GM12878 (cell line): ENCODE measurements around the gene ATP6V1A. TPM values are rescaled to one million over a fixed set of nuclear protein-coding genes. Genes with fewer than 3 reads are reported as not detected.
A peak's percentile ranks its signal among the peaks of the same experiment; 100 is the strongest.

ENCODE experiments used
- BCL11A ChIP-seq: IDR thresholded peaks from 2 replicates; pipeline ENCODE4 v1.6.1; 2011; ENCODE audit warnings: low read depth, low read length
- CBX3 ChIP-seq: fragments of 200-600 bp; sonication (generic); IDR thresholded peaks from 2 replicates; pipeline ENCODE4 v1.6.1; 2016; ENCODE audit warnings: low read depth, borderline replicate concordance
- CREB1 ChIP-seq: IDR thresholded peaks from 2 replicates; pipeline ENCODE4 v1.6.1; 2012; ENCODE audit warnings: low read depth, mild to moderate bottlenecking, inconsistent platforms
- EZH2 ChIP-seq: IDR thresholded peaks from 2 replicates; pipeline ENCODE4 v1.6.1; 2012; ENCODE audit warnings: low read depth, mild to moderate bottlenecking, control low read depth, inconsistent platforms, low read length, borderline replicate concordance; ENCODE audit not compliant: control insufficient read depth
- FOS ChIP-seq: IDR thresholded peaks from 3 replicates; pipeline ENCODE4 v1.6.1; 2011; ENCODE audit warnings: borderline replicate concordance; ENCODE audit not compliant: insufficient read length; ENCODE audit errors: extremely low read depth
- MEF2A ChIP-seq: IDR thresholded peaks from 2 replicates; pipeline ENCODE4 v1.6.1; 2011; ENCODE audit warnings: low read depth, mild to moderate bottlenecking, low read length, moderate library complexity; ENCODE audit not compliant: insufficient read depth
- MTA3 ChIP-seq: IDR thresholded peaks from 2 replicates; pipeline ENCODE4 v1.6.1; 2012; ENCODE audit warnings: low read length, inconsistent platforms, borderline replicate concordance
- NBN ChIP-seq: fragments of 450-650 bp; IDR thresholded peaks from 2 replicates; pipeline ENCODE4 v1.6.1; 2016
- NFYB ChIP-seq: IDR thresholded peaks from 2 replicates; pipeline ENCODE4 v1.6.1; 2011; ENCODE audit warnings: low read depth, mild to moderate bottlenecking, low read length, improper control_type of control experiment, moderate library complexity; ENCODE audit not compliant: insufficient read depth
- PML ChIP-seq: IDR thresholded peaks from 2 replicates; pipeline ENCODE4 v1.6.1; 2012; ENCODE audit warnings: low read length, inconsistent platforms
- POLR2AphosphoS2 ChIP-seq: IDR thresholded peaks from 2 replicates; pipeline ENCODE4 v1.6.1; 2011; ENCODE audit warnings: low read depth, mild to moderate bottlenecking, low read length, improper control_type of control experiment, moderate library complexity
- SMAD1 ChIP-seq: fragments of 450-650 bp; IDR thresholded peaks from 2 replicates; pipeline ENCODE4 v1.6.1; 2018; ENCODE audit warnings: mild to moderate bottlenecking, low read depth; ENCODE audit not compliant: partially characterized antibody
- SPI1 ChIP-seq: IDR thresholded peaks from 2 replicates; pipeline ENCODE4 v1.6.1; 2011; ENCODE audit warnings: low read depth, mild to moderate bottlenecking, low read length, moderate library complexity, borderline replicate concordance; ENCODE audit not compliant: insufficient read depth
- SREBF1 ChIP-seq: IDR thresholded peaks from 2 replicates; pipeline ENCODE4 v1.6.1; 2012; ENCODE audit warnings: mild to moderate bottlenecking, low read length
- YBX1 ChIP-seq: fragments of 450-650 bp; IDR thresholded peaks from 2 replicates; pipeline ENCODE4 v1.6.1; 2016; ENCODE audit warnings: antibody characterized with exemption
- YY1 ChIP-seq: IDR thresholded peaks from 2 replicates; pipeline ENCODE4 v1.6.1; 2011; ENCODE audit warnings: low read depth, mild to moderate bottlenecking, low read length
- ZNF274 ChIP-seq: IDR thresholded peaks from one replicate; pipeline ENCODE4 v1.8.0; 2011; ENCODE audit not compliant: insufficient read length, insufficient read depth
- ZNF384 ChIP-seq: IDR thresholded peaks from 2 replicates; pipeline ENCODE4 v1.6.1; 2012; ENCODE audit warnings: low read depth, mild to moderate bottlenecking, low read length, improper control_type of control experiment, borderline replicate concordance
- ZNF622 ChIP-seq: fragments of 450-650 bp; IDR thresholded peaks from 2 replicates; pipeline ENCODE4 v1.6.1; 2017; ENCODE audit warnings: mild to moderate bottlenecking, inconsistent platforms
- polyA plus RNA-seq, 11 experiments: library from polyadenylated mRNA; depleted of rRNA in 4 of 11; unstranded in 6 of 11; stranded (reverse) in 5 of 11; fragments of >200 nt; fragmentation: Nextera tagmentation in 4 of 11; fragmentation: Illumina TruSeq in 1 of 11; extraction: Ambion mirVana in 4 of 11; extraction: Trizol in 1 of 11; gene quantifications; 1 replicate in 1 of 11; 2 replicates in 10 of 11; pipeline versions ENCODE4 v1.2.1 to v1.2.3, GENCODE V29; 2011 to 2016; ENCODE audit warnings: inconsistent platforms in 2 of 11, missing spikeins in 2 of 11, low read depth in 1 of 11
- total RNA-seq, 4 experiments: library from RNA; depleted of rRNA in 3 of 4; stranded (reverse); fragments of >200 nt in 3 of 4; fragmentation: Illumina TruSeq in 1 of 4; extraction: Trizol in 1 of 4; gene quantifications; 2 replicates each; pipeline versions ENCODE4 v1.2.1 to v1.2.3, GENCODE V29; 2013 to 2021
- TF ChIP-seq, protein P1 (sequence below): IDR thresholded peaks from 2 replicates; pipeline ENCODE4 v1.6.1; 2011; ENCODE audit warnings: low read depth, low read length, improper control_type of control experiment, borderline replicate concordance
- TF ChIP-seq, protein P2 (sequence below): fragments of 450-650 bp; IDR thresholded peaks from 2 replicates; pipeline ENCODE4 v1.6.1; 2018; ENCODE audit warnings: borderline replicate concordance, mild to moderate bottlenecking; ENCODE audit not compliant: partially characterized antibody
- TF ChIP-seq, protein P3 (sequence below): IDR thresholded peaks from 2 replicates; pipeline ENCODE4 v1.6.1; 2012; ENCODE audit warnings: low read depth, low read length, improper control_type of control experiment
- TF ChIP-seq, protein P4 (sequence below): IDR thresholded peaks from 2 replicates; pipeline ENCODE4 v1.6.1; 2011; ENCODE audit warnings: borderline replicate concordance, low read depth, mild to moderate bottlenecking, moderate library complexity, low read length; ENCODE audit not compliant: insufficient read depth, poor library complexity, severe bottlenecking
- TF ChIP-seq, protein P5 (sequence below): IDR thresholded peaks from 2 replicates; pipeline ENCODE4 v1.6.1; 2011; ENCODE audit warnings: borderline replicate concordance, low read depth, mild to moderate bottlenecking, moderate library complexity, mixed read lengths, low read length; ENCODE audit not compliant: insufficient read depth; ENCODE audit errors: extremely low read length

ATP6V1A gene
- total and polyA plus RNA-seq, 10 of the 15 experiments (the other 5 are each of a cell fraction or from before 2014, with no cell fraction given), result 22.4 to 65.8 (median 47.7) TPM

DNA sequence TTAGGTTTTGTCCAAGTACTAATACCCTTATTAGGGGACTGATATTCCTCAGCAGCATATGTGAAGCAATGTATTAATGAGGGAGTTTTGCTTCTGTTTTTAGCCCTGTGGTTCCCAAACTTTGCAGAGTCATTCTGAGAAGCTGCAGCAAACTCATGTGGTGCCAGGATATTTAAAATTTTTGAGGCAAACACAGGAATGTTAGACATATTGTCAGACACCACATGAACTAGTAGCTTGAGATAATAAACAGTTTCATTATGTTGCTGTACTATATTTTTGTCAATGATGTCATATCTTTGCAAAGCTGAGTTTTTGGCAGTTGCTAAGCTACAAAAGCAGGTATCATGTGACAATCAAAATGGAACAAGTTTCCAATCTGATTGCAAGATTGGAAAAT is 36.6 kb downstream of the ATP6V1A start (continued):
- TF ChIP-seq, protein P1, sequence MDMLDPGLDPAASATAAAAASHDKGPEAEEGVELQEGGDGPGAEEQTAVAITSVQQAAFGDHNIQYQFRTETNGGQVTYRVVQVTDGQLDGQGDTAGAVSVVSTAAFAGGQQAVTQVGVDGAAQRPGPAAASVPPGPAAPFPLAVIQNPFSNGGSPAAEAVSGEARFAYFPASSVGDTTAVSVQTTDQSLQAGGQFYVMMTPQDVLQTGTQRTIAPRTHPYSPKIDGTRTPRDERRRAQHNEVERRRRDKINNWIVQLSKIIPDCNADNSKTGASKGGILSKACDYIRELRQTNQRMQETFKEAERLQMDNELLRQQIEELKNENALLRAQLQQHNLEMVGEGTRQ, result no peak; the same call in 1 of the 2 replicates
- TF ChIP-seq ZNF622, result no peak
- TF ChIP-seq YY1, result no peak
- TF ChIP-seq BCL11A, result 0 out of 2 replicates have a peak, but pooled peaks have one; percentile 33
- TF ChIP-seq MEF2A, result peak; percentile 90
- TF ChIP-seq CBX3, result no peak
- no peak for TF ChIP-seq ZNF384
- TF ChIP-seq SMAD1, result no peak
- TF ChIP-seq ZNF274, result no peak
- TF ChIP-seq, protein P2, sequence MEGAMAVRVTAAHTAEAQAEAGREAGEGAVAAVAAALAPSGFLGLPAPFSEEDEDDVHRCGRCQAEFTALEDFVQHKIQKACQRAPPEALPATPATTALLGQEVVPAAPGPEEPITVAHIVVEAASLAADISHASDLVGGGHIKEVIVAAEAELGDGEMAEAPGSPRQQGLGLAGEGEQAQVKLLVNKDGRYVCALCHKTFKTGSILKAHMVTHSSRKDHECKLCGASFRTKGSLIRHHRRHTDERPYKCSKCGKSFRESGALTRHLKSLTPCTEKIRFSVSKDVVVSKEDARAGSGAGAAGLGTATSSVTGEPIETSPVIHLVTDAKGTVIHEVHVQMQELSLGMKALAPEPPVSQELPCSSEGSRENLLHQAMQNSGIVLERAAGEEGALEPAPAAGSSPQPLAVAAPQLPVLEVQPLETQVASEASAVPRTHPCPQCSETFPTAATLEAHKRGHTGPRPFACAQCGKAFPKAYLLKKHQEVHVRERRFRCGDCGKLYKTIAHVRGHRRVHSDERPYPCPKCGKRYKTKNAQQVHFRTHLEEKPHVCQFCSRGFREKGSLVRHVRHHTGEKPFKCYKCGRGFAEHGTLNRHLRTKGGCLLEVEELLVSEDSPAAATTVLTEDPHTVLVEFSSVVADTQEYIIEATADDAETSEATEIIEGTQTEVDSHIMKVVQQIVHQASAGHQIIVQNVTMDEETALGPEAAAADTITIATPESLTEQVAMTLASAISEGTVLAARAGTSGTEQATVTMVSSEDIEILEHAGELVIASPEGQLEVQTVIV, result no peak
- peak; percentile 74 for TF ChIP-seq CREB1
- TF ChIP-seq NFYB, result no peak
- TF ChIP-seq SPI1, result no peak
- no peak for TF ChIP-seq PML
- TF ChIP-seq SREBF1, result no peak
- TF ChIP-seq, protein P3, sequence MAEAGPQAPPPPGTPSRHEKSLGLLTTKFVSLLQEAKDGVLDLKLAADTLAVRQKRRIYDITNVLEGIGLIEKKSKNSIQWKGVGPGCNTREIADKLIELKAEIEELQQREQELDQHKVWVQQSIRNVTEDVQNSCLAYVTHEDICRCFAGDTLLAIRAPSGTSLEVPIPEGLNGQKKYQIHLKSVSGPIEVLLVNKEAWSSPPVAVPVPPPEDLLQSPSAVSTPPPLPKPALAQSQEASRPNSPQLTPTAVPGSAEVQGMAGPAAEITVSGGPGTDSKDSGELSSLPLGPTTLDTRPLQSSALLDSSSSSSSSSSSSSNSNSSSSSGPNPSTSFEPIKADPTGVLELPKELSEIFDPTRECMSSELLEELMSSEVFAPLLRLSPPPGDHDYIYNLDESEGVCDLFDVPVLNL, result no peak
- TF ChIP-seq NBN, result no peak
- TF ChIP-seq EZH2, result no peak
- TF ChIP-seq FOS, result no peak
- TF ChIP-seq MTA3, result no peak
- TF ChIP-seq, protein P4, sequence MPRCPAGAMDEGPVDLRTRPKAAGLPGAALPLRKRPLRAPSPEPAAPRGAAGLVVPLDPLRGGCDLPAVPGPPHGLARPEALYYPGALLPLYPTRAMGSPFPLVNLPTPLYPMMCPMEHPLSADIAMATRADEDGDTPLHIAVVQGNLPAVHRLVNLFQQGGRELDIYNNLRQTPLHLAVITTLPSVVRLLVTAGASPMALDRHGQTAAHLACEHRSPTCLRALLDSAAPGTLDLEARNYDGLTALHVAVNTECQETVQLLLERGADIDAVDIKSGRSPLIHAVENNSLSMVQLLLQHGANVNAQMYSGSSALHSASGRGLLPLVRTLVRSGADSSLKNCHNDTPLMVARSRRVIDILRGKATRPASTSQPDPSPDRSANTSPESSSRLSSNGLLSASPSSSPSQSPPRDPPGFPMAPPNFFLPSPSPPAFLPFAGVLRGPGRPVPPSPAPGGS, result no peak
- TF ChIP-seq YBX1, result no peak
- TF ChIP-seq POLR2AphosphoS2, result no peak
- TF ChIP-seq, protein P5, sequence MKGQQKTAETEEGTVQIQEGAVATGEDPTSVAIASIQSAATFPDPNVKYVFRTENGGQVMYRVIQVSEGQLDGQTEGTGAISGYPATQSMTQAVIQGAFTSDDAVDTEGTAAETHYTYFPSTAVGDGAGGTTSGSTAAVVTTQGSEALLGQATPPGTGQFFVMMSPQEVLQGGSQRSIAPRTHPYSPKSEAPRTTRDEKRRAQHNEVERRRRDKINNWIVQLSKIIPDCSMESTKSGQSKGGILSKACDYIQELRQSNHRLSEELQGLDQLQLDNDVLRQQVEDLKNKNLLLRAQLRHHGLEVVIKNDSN, result no peak
